Measurements from ENCODE around the gene BMP7.
"Not testable (repeated sequence)": the region's sequence is repeated elsewhere in the genome, so short reads cannot be mapped to it uniquely, and the experiment has no call there.

BMP7 gene

GRCh38 chr20:57265336-57265996 lies 975 bp downstream of the BMP7 start:
- DNase-seq (ENCODE audit: low spot score) = peak; percentile 65

DNA sequence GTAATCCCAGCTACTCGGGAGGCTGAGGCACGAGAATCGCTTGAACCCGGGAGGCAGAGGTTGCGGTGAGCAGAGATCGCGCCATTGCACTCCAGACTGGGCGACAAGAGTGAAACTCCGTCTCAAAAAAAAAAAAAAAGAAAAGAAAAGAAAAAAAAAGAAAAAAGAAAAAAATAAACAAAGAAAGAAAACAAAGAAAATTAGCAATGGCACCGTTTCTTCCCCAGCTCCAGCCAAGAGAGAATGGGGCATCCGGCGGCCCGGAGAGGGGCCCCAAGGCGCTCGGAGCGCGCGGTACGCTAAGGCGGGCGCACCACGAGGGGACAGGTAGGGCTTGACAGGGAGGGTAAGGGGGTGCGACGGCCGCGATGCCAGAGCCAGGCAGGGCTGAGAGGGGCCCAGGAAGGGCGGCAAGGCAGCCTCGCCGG lies 1.5 kb downstream of the BMP7 start:
- not testable (repeated sequence) for DNase-seq (ENCODE audit: low spot score)

DNA sequence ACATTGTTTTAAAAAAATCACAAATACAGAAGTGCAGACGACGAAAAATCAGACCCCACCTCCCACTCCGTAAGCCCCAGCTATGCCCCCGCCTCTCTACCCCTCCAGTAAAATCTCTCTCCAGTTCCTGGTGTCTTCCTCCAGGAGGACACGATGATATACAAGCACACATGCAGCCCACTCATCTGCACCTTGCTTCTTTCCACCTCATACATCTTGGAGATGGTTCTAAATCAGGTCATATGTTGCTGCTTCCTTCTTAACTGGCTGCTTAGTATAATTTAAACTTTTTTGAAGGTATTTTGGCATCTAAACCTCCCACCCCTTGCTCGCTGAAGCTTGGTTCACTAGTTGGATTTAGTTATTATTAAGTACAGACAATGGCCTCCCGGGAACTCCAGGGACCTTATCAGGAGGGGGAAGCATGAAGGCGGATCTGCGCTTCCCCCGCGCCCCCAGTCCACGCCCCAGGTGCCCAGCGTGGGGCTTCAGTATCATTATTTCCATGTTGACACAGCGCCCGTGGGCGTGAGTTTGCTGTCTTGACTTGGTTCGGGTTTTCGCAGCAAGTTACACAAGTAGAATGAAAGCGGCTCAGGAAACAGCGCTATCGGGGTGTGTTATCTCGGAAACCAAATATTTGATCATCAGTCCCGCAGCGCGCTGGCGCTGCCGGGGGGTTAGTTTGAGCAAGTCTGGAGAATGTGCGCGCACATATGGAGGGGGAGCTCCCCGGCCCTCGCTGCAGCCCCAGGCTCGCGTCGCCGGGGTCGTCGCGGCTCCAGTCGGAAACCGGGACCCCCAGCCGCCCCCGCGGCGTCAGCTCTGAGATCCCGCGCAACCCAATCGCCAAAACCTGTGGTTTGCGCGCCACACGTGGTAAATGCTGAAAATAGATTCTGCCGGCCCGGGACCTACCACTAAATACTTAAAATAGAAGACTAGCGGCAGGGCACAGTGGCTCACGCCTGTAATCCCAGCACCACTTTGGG lies 2.3 kb downstream of the BMP7 start:
- DNase-seq (ENCODE audit: low spot score) = peak; percentile 56

DNA sequence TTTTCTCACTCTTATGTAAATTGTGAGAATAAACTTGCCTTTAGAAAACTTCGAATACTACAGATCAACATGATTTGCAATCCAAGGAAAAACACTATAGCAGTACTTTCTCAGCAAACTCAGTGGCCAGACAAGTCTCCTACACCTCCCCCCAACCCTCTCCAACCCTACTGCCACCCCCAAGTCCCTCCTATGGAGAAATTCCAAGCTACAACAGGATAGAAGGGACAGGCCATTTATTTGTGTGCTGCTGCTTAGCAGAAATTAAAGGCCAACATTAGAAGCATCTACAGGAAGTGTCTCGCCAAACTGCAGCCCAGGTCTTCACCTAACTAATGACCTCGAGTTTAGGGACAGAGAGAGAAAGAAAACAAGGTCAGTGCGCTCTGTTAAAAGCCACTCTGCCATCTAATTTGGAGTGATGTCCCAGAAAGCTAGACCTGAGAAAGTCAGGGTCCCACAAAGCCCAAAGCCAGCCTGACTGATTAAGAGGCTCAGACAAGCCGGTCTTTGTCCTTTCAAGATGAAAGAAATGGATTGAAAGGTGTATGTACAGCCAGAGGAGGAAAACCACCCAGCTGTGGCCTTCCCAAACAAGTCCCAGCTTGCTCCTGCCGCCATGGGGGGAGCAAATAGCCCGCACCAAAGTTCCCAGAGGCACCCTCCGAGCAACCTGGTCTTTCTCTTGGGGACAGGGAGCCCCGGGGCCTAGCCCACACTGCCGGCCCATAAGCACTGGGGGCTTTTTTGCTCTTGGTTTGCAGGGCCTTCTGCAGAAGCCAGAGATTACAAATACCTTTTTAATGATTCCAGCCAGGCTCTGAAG lies 3.4 kb downstream of the BMP7 start:
- DNase-seq (ENCODE audit: low spot score) = peak; percentile 64

GRCh38 chr20:57262301-57262700 lies 4.1 kb downstream of the BMP7 start:
- peak; percentile 52 for DNase-seq (ENCODE audit: low spot score)

DNA sequence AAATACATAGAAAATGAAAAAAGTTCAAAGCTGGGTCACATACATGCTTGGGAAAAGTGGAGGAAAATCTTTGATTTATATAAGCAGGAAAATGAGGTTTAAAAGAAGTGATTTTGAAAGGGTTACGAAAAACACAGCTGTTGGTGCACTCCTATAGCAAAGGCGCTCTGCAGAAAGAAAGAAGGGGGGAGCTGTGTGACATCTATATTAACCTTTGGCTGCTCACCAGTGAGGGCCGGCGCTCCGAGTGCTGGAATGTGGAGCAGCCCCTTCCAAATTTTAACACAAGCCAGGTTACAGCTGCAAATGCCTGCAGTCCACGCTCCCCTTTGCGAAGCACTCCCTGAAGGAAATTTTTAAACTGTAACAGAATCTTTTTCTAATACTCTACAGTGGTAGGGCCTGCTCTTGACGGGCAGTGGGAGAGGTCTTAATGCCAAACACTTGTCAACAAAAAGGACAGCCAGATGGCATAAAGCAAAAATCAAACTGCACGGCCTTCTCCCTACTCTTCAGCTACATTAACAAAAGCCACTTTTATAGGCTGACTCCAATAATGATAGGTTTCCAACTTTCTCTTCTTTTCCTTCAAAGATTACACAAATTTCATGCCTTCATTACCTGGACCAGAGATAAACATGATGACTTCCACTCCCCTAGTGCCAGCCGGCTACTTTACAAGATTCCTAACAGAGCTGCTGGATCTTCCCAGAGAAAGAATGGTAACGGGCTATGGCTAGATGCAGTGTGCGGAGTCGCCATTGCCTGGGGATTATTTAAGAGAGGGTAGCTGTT lies 4.8 kb downstream of the BMP7 start:
- no peak for DNase-seq (ENCODE audit: low spot score)

DNA sequence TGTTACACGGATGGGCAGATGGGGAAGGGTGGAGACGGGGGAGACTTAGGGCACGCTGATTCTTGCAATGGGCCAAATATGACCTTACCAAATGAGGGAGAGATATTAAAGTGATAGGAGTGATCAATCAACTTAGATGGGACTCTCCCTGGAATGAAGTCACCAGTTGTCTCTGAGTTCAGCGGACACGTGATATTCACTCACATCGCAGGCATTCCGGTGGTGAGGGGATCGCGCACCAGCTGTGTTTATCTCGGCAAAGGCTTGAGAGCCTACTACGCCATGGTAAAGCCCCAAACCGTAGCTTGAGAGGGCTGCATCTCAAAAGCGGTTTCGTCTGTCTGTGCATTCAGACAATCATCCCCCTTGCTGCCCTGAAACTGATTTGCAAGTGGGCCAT lies 5.5 kb downstream of the BMP7 start:
- no peak for DNase-seq (ENCODE audit: low spot score)

DNA sequence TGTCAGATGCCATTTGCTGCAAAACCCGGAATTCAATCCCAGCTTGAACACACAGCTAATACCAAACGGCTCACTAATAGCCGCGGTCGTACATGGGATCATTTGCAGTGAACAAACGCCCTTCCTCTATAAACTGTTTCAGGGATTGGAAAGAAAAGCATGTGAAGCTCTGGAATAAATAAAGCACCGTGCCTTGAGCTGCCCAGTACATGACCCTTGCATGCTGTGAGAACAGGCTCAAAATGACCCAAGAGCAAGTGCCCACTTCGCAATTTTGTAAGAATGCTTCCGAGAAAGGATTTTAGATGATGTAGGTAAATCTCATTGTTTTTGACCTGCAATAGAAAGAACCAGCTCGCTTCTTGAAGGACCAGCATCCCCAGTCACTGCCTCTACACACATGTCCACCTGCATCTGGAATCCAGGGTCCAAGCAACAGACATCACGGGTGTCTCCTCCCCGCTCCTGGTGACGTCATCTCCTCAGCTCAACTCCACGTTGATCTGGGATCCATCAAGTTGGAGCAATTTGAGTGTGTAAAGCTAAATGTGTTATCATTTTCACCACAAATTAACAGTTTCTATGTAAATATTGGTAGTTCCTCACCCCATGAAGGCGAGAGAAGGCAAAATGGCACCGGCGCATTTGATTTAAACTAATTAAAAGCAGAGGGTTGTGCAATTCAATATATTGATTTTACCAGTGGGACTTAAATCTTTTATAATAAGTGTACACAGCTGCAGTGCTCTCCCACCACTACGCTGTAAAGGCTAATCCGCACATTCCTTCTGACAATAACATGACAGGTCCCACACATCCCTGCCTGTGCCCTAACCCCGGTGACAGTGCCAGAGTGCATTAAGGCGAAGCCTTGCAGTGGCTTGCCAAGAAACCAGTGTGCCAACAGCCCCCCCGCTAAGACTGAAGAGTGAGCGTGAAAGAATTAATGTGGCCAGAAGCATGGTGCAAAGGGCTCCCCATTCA lies 6.2 kb downstream of the BMP7 start:
- no peak for DNase-seq (ENCODE audit: low spot score)

- DNase-seq (ENCODE audit: low spot score) = no peak
These were observed 7.1 kb downstream of the BMP7 start for GRCh38 chr20:57259121-57259937.

- DNase-seq (ENCODE audit: low spot score) = no peak
These were observed 8.6 kb downstream of the BMP7 start for GRCh38 chr20:57257701-57258453.

- no peak for DNase-seq (ENCODE audit: low spot score)
These were observed 9.5 kb downstream of the BMP7 start for GRCh38 chr20:57256908-57257307.

GRCh38 chr20:57256205-57256604 lies 10.2 kb downstream of the BMP7 start:
- DNase-seq (ENCODE audit: low spot score) = no peak

GRCh38 chr20:57255183-57255582 lies 11.3 kb downstream of the BMP7 start:
- DNase-seq (ENCODE audit: low spot score) = no peak

DNA sequence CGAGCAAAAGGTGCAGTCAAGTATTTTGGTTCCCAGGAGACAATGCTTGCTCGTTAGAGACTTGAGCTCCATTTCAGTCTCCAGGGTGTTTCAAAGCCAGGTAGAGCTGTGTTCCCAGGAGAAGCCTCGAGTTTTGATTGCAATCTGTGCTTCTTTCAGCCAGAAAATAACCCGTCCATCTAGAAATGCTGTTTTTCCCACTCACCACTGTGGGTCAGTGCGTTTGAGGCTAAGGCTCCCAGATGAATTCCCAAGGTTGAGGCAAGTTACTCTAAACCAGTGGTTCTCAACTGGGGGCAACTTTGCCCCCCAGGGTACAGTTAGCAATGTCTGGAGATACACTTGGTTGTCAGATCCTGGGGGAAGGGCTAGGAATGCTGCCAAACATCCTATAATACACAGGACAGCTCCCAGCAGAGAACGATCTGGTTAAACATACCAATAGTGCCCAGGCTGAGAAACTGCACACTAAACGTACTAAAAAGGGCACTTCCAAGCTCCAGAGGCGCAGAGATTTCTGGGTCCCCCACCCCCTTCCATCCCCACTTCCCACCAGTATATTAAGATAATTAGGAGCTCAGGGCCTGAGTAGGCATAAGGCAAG lies 13.8 kb downstream of the BMP7 start:
- no peak for DNase-seq (ENCODE audit: low spot score)

GRCh38 chr20:57251949-57252348 lies 14.5 kb downstream of the BMP7 start:
- no peak for DNase-seq (ENCODE audit: low spot score)

DNA sequence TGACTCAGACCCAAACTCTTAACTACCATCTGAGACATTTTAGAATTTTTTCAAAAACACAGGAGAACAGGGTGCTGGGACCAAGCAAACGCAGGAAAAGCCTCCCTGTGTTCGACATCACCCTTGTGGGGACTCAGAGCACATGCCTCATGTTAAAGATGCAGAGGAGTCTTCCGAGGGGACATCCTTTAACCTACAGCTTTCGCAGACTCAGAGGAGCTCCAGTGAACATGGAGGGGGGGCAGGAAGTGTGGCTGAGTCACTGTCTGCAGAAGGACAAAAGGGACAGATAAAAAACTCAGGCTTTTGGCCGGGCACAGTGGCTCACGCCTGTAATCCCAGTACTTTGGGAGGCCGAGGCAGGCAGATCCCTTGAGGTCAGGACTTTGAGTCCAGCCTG lies 15.1 kb downstream of the BMP7 start:
- DNase-seq (ENCODE audit: low spot score) = no peak

GRCh38 chr20:57250607-57251343 lies 15.7 kb downstream of the BMP7 start:
- DNase-seq (ENCODE audit: low spot score) = no peak

DNA sequence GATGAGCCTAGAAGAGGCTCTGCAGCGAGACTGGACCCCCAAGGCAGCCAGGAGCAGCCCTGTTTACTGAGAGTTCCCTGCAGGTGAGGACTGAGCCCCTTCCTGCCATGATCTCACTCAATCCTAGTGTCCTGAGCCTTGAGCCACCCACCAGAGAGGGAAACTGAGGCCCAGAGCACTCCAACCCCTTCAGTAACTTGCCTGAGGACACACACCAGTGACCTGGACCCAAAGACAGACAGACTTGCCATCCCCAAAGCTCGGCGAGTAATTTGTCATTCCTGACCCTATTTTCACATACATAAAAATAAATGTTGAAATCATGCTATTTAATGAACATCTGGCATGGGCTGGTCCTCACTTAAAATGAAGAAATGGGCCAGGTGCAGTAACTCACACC lies 16.7 kb downstream of the BMP7 start:
- DNase-seq (ENCODE audit: low spot score) = no peak

All from ecto neural progenitor cell (in vitro differentiated cells).